Retinal pigment epithelial cell (primary cell): ENCODE data around the gene ADAM19.

Source experiments
- DNase-seq: peaks from one replicate; pipeline ENCODE4 v3.0.0-alpha.2; 2010; ENCODE audit warnings: low read depth
- H3K4me3 ChIP-seq: 2 replicates; pipeline ENCODE4 v1.5.1; 2011; ENCODE audit warnings: mild to moderate bottlenecking, low read length, control low read depth, moderate library complexity
- CTCF ChIP-seq: conservative IDR thresholded peaks from 2 replicates; pipeline ENCODE4 v1.5.1; 2011; ENCODE audit warnings: low read depth, low read length, control low read depth, inconsistent platforms

The ADAM19 gene

GRCh38 chr5:157603333-157604190 lies 28.0 kb upstream of the ADAM19 start:
- no peak for TF ChIP-seq CTCF
- H3K4me3 ChIP-seq = no peak overlapping the region
- DNase-seq = peak; percentile 50

- TF ChIP-seq CTCF = no peak
- H3K4me3 ChIP-seq = no peak overlapping the region
- no peak for DNase-seq
Measured at GRCh38 chr5:157602505-157602904, 26.9 kb upstream of the ADAM19 start.

GRCh38 chr5:157600252-157600651 lies 24.7 kb upstream of the ADAM19 start:
- H3K4me3 ChIP-seq = no peak overlapping the region
- no peak for TF ChIP-seq CTCF
- no peak for DNase-seq

GRCh38 chr5:157599565-157599964 lies 24.0 kb upstream of the ADAM19 start:
- no peak for DNase-seq
- no peak for TF ChIP-seq CTCF

GRCh38 chr5:157598350-157598936 lies 22.9 kb upstream of the ADAM19 start:
- no peak for DNase-seq
- no peak overlapping the region for H3K4me3 ChIP-seq
- TF ChIP-seq CTCF = no peak

More at GRCh38 chr5:157599565-157599964, 24.0 kb upstream of the ADAM19 start:
- H3K4me3 ChIP-seq = no peak overlapping the region

- no peak overlapping the region for H3K4me3 ChIP-seq
- no peak for TF ChIP-seq CTCF
- DNase-seq = no peak
Measured at GRCh38 chr5:157597277-157597676, 21.7 kb upstream of the ADAM19 start.

GRCh38 chr5:157596487-157596886 lies 20.9 kb upstream of the ADAM19 start:
- no peak overlapping the region for H3K4me3 ChIP-seq
- TF ChIP-seq CTCF = no peak
- no peak for DNase-seq
